SK-N-SH (cell line): ENCODE results near the gene MACO1. TPM values are rescaled to one million over a fixed set of nuclear protein-coding genes. Genes with fewer than 3 reads are reported as not detected.

ENCODE experiments used
- CTCF ChIA-PET: fragments of 300-600, 350-600 bp; formaldehyde crosslinking; extraction: SDS; loops from one replicate; lab custom pipeline; 2021; lab: Yijun Ruan, JAX
- POLR2A ChIA-PET: fragments of 350-600 bp; sonication (Branson Sonifier 250); formaldehyde crosslinking; extraction: SDS; loops from one replicate; lab custom pipeline; 2020; ENCODE audit warnings: antibody characterized with exemption, inconsistent platforms; lab: Yijun Ruan, JAX
- DNase-seq: peaks from one replicate; pipeline ENCODE4 v3.0.0; 2012
- H2AFZ ChIP-seq: fragments of 200-600 bp; sonication (generic); 2 replicates; pipeline ENCODE4 v1.8.1; 2016; ENCODE audit warnings: antibody characterized with exemption, mild to moderate bottlenecking, low read depth
- H3F3A ChIP-seq: fragments of 200-600 bp; sonication (generic); replicated peaks from 2 replicates; pipeline ENCODE3; 2016; ENCODE audit warnings: antibody characterized with exemption, mild to moderate bottlenecking; ENCODE audit not compliant: insufficient read depth
- H3K27ac ChIP-seq, 2 experiments: fragments of 200-500 bp in 1 of 2; fragments of 200-600 bp in 1 of 2; sonication (Bioruptor generic) in 1 of 2; sonication (generic), shearing (Covaris generic) in 1 of 2; 2 replicates each; pipeline versions ENCODE4 v1.5.1 to v1.6.1; 2014 to 2016; ENCODE audit warnings: low read depth in 2 of 2, inconsistent platforms in 1 of 2, low read length in 1 of 2, mild to moderate bottlenecking in 1 of 2, mixed read lengths in 1 of 2
- H3K27me3 ChIP-seq: fragments of 200-600 bp; sonication (generic), shearing (Covaris generic); 2 replicates; pipeline ENCODE4 v1.6.1; 2016; ENCODE audit warnings: mixed run types; ENCODE audit not compliant: insufficient read depth
- H3K36me3 ChIP-seq, 2 experiments: fragments of 200-500 bp in 1 of 2; fragments of 200-600 bp in 1 of 2; sonication (Bioruptor generic) in 1 of 2; sonication (generic) in 1 of 2; replicated peaks in 1 of 2; 2 replicates each; pipeline versions ENCODE3 to v1.5.1; 2014 to 2016; ENCODE audit warnings: low read length in 1 of 2, mild to moderate bottlenecking in 1 of 2; ENCODE audit not compliant: insufficient read depth in 2 of 2, control insufficient read depth in 1 of 2
- H3K4me1 ChIP-seq, 2 experiments: fragments of 200-500 bp in 1 of 2; fragments of 200-600 bp in 1 of 2; sonication (Bioruptor generic) in 1 of 2; sonication (generic), shearing (Covaris generic) in 1 of 2; 2 replicates each; pipeline versions ENCODE4 v1.5.1 to v1.6.1; 2014 to 2016; ENCODE audit warnings: low read depth in 1 of 2, low read length in 1 of 2, mixed run types in 1 of 2; ENCODE audit not compliant: insufficient read depth in 2 of 2, control insufficient read depth in 1 of 2
- H3K4me2 ChIP-seq: fragments of 200-600 bp; sonication (generic), shearing (Covaris generic); 2 replicates; pipeline ENCODE4 v1.6.1; 2017; ENCODE audit warnings: mixed run types
- H3K4me3 ChIP-seq, 2 experiments: fragments of 200-500 bp in 1 of 2; fragments of 200-600 bp in 1 of 2; sonication (Bioruptor generic) in 1 of 2; sonication (generic), shearing (Covaris generic) in 1 of 2; 2 replicates each; pipeline versions ENCODE4 v1.5.1 to v1.8.1; 2014 to 2016; ENCODE audit warnings: low read depth in 2 of 2, inconsistent platforms in 1 of 2, low read length in 1 of 2, mild to moderate bottlenecking in 1 of 2, mixed read lengths in 1 of 2, moderate library complexity in 1 of 2
- H3K79me2 ChIP-seq: fragments of 200-600 bp; sonication (generic); 2 replicates; pipeline ENCODE4 v1.8.1; 2017; ENCODE audit warnings: mild to moderate bottlenecking; ENCODE audit not compliant: insufficient read depth
- H3K9ac ChIP-seq: fragments of 200-600 bp; sonication (generic); 2 replicates; pipeline ENCODE4 v1.6.1; 2017; ENCODE audit warnings: mixed run types
- H3K9me2 ChIP-seq: fragments of 200-600 bp; sonication (generic); 2 replicates; pipeline ENCODE4 v1.6.1; 2017; ENCODE audit warnings: mixed run types
- H3K9me3 ChIP-seq: fragments of 200-600 bp; sonication (generic); 2 replicates; pipeline ENCODE4 v1.6.1; 2017; ENCODE audit warnings: mixed run types, mild to moderate bottlenecking, moderate library complexity
- H4K20me1 ChIP-seq: fragments of 200-600 bp; sonication (generic); 2 replicates; pipeline ENCODE4 v1.6.1; 2017; ENCODE audit warnings: mild to moderate bottlenecking, mixed run types; ENCODE audit not compliant: insufficient read depth
- CHD2 ChIP-seq: fragments of 150-350 bp; IDR thresholded peaks from 2 replicates; pipeline ENCODE4 v1.6.1; 2018; ENCODE audit warnings: low read length; ENCODE audit not compliant: partially characterized antibody
- ELF1 ChIP-seq: IDR thresholded peaks from 2 replicates; pipeline ENCODE4 v1.4.0; 2012
- FOXM1 ChIP-seq: IDR thresholded peaks from 2 replicates; pipeline ENCODE4 v1.4.0; 2012; ENCODE audit warnings: low read depth, mild to moderate bottlenecking
- MEF2A ChIP-seq: IDR thresholded peaks from 2 replicates; pipeline ENCODE4 v1.4.0; 2012; ENCODE audit warnings: low read depth, borderline replicate concordance
- NFIC ChIP-seq: IDR thresholded peaks from 2 replicates; pipeline ENCODE4 v1.4.0; 2012; ENCODE audit warnings: borderline replicate concordance
- NRF1 ChIP-seq: IDR thresholded peaks from 2 replicates; pipeline ENCODE4 v1.6.1; 2012; ENCODE audit warnings: low read depth, mild to moderate bottlenecking, low read length
- POLR2AphosphoS5 ChIP-seq: IDR thresholded peaks from 2 replicates; pipeline ENCODE4 v1.6.1; 2012; ENCODE audit warnings: low read depth, low read length
- RCOR1 ChIP-seq: fragments of 150-350 bp; IDR thresholded peaks from 2 replicates; pipeline ENCODE4 v1.6.1; 2017; ENCODE audit warnings: antibody characterized with exemption, low read length
- RFX5 ChIP-seq: IDR thresholded peaks from 2 replicates; pipeline ENCODE4 v1.6.1; 2012; ENCODE audit warnings: mild to moderate bottlenecking, improper control_type of control experiment, low read length
- RXRA ChIP-seq: IDR thresholded peaks from 2 replicates; pipeline ENCODE4 v1.4.0; 2012; ENCODE audit warnings: low read depth, mild to moderate bottlenecking, borderline replicate concordance
- SIN3A ChIP-seq: IDR thresholded peaks from 2 replicates; pipeline ENCODE4 v1.6.1; 2012; ENCODE audit warnings: low read depth, mild to moderate bottlenecking, low read length, moderate library complexity, borderline replicate concordance
- TEAD4 ChIP-seq: IDR thresholded peaks from 2 replicates; pipeline ENCODE4 v1.4.0; 2012; ENCODE audit warnings: mild to moderate bottlenecking, borderline replicate concordance; ENCODE audit not compliant: insufficient read depth
- USF1 ChIP-seq: IDR thresholded peaks from 2 replicates; pipeline ENCODE4 v1.4.0; 2012; ENCODE audit warnings: low read depth, borderline replicate concordance
- WGBS: methylation state at CpG from one replicate; pipeline ENCODE4 v1.1.6; 2017; ENCODE audit warnings: low lambda C conversion rate; 5-methylcytosine and 5-hydroxymethylcytosine counted together
- polyA plus RNA-seq, 3 experiments: library from polyadenylated mRNA; depleted of rRNA; stranded (reverse); fragments of >200 nt; gene quantifications; 2 replicates each; pipeline ENCODE4 v1.2.3, GENCODE V29; 2012
- TF ChIP-seq, protein P1 (sequence below): fragments of 150-350 bp; IDR thresholded peaks from 2 replicates; pipeline ENCODE4 v1.6.1; 2017; ENCODE audit warnings: antibody characterized with exemption, low read length, low read depth, borderline replicate concordance
- TF ChIP-seq, protein P2 (sequence below): IDR thresholded peaks from 2 replicates; pipeline ENCODE4 v1.4.0; 2012; ENCODE audit warnings: low read depth, borderline replicate concordance
- TF ChIP-seq, protein P3 (sequence below): fragments of 150-350 bp; IDR thresholded peaks from 2 replicates; pipeline ENCODE4 v1.6.1; 2016; ENCODE audit warnings: mild to moderate bottlenecking, low read depth, low read length
- TF ChIP-seq, protein P4 (sequence below): IDR thresholded peaks from 2 replicates; pipeline ENCODE4 v1.6.1; 2012; ENCODE audit warnings: mild to moderate bottlenecking, low read depth, low read length, moderate library complexity

MACO1 gene
- polyA plus RNA-seq, 1 of the 3 experiments (the other 2 are of a cell fraction): 6.9 TPM

- TF ChIP-seq NFIC: no peak
- no peak for TF ChIP-seq NRF1
- TF ChIP-seq, protein P1, sequence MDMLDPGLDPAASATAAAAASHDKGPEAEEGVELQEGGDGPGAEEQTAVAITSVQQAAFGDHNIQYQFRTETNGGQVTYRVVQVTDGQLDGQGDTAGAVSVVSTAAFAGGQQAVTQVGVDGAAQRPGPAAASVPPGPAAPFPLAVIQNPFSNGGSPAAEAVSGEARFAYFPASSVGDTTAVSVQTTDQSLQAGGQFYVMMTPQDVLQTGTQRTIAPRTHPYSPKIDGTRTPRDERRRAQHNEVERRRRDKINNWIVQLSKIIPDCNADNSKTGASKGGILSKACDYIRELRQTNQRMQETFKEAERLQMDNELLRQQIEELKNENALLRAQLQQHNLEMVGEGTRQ: no peak
- no peak for TF ChIP-seq TEAD4
- TF ChIP-seq USF1: no peak
- TF ChIP-seq RXRA: no peak
- TF ChIP-seq ELF1: no peak
- no peak for TF ChIP-seq RCOR1
- no peak for TF ChIP-seq RFX5
- TF ChIP-seq MEF2A: no peak
- TF ChIP-seq POLR2AphosphoS5: no peak
- no peak for TF ChIP-seq CHD2
- no peak for TF ChIP-seq SIN3A
- TF ChIP-seq, protein P2, sequence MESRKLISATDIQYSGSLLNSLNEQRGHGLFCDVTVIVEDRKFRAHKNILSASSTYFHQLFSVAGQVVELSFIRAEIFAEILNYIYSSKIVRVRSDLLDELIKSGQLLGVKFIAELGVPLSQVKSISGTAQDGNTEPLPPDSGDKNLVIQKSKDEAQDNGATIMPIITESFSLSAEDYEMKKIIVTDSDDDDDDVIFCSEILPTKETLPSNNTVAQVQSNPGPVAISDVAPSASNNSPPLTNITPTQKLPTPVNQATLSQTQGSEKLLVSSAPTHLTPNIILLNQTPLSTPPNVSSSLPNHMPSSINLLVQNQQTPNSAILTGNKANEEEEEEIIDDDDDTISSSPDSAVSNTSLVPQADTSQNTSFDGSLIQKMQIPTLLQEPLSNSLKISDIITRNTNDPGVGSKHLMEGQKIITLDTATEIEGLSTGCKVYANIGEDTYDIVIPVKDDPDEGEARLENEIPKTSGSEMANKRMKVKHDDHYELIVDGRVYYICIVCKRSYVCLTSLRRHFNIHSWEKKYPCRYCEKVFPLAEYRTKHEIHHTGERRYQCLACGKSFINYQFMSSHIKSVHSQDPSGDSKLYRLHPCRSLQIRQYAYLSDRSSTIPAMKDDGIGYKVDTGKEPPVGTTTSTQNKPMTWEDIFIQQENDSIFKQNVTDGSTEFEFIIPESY: no peak
- TF ChIP-seq, protein P3, sequence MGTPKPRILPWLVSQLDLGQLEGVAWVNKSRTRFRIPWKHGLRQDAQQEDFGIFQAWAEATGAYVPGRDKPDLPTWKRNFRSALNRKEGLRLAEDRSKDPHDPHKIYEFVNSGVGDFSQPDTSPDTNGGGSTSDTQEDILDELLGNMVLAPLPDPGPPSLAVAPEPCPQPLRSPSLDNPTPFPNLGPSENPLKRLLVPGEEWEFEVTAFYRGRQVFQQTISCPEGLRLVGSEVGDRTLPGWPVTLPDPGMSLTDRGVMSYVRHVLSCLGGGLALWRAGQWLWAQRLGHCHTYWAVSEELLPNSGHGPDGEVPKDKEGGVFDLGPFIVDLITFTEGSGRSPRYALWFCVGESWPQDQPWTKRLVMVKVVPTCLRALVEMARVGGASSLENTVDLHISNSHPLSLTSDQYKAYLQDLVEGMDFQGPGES: no peak
- TF ChIP-seq, protein P4, sequence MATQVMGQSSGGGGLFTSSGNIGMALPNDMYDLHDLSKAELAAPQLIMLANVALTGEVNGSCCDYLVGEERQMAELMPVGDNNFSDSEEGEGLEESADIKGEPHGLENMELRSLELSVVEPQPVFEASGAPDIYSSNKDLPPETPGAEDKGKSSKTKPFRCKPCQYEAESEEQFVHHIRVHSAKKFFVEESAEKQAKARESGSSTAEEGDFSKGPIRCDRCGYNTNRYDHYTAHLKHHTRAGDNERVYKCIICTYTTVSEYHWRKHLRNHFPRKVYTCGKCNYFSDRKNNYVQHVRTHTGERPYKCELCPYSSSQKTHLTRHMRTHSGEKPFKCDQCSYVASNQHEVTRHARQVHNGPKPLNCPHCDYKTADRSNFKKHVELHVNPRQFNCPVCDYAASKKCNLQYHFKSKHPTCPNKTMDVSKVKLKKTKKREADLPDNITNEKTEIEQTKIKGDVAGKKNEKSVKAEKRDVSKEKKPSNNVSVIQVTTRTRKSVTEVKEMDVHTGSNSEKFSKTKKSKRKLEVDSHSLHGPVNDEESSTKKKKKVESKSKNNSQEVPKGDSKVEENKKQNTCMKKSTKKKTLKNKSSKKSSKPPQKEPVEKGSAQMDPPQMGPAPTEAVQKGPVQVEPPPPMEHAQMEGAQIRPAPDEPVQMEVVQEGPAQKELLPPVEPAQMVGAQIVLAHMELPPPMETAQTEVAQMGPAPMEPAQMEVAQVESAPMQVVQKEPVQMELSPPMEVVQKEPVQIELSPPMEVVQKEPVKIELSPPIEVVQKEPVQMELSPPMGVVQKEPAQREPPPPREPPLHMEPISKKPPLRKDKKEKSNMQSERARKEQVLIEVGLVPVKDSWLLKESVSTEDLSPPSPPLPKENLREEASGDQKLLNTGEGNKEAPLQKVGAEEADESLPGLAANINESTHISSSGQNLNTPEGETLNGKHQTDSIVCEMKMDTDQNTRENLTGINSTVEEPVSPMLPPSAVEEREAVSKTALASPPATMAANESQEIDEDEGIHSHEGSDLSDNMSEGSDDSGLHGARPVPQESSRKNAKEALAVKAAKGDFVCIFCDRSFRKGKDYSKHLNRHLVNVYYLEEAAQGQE: no peak
- TF ChIP-seq FOXM1: no peak
- ChIA-PET POLR2A (no interaction called here), CTCF (interaction anchor here (0.9 to 1.0 kb wide), 2 partner anchors 21 to 77 kb away, joined by 3 read pairs; no protein-coding TSS in a partner anchor)
- DNase-seq: no peak
- Histone ChIP-seq H3K9ac (no peak overlapping the region), H3K9me2 (no peaks in the 10 kb centered on the region), H2AFZ (no peak overlapping the region), H4K20me1 (peaks cover 14% of the 10 kb centered on the region; the same call in 1 of the 2 replicates), H3K27ac (no peak overlapping the region), H3K4me2 (no peak overlapping the region), H3F3A (no peaks in the 10 kb centered on the region), H3K79me2 (peaks cover 26% of the 10 kb centered on the region; the same call in 1 of the 2 replicates), H3K36me3 (no peaks in the 10 kb centered on the region), H3K4me1 (peaks cover 6 to 26% of the 10 kb centered on the region in 2 experiments; a peak in 2 of 4 replicates), H3K4me3 (no peak overlapping the region), H3K27me3 (no peaks in the 10 kb centered on the region), H3K9me3 (no peaks in the 10 kb centered on the region)
- 80% methylated on average over 3 of the region's 8 CpGs for WGBS
Measured at GRCh38 chr1:25541889-25542658, 111.4 kb downstream of the MACO1 start.
